HepG2 (cell line): Measurements from ENCODE around the gene NFKBIL1. TPM values are rescaled to one million over a fixed set of nuclear protein-coding genes. Genes with fewer than 3 reads are reported as not detected.

Experiments used
- ETV5 ChIP-seq: IDR thresholded peaks from 2 replicates; pipeline ENCODE4 v1.6.1; 2018; ENCODE audit warnings: missing biosample characterization, missing genetic modification reagents, inconsistent platforms, borderline replicate concordance
- EZH2 ChIP-seq: conservative IDR thresholded peaks from 2 replicates; pipeline ENCODE4 v1.6.1; 2012; ENCODE audit warnings: mild to moderate bottlenecking, low read depth, low read length, moderate library complexity
- HNRNPK ChIP-seq: fragments of 200-400 bp; formaldehyde crosslinking; IDR thresholded peaks from 2 replicates; pipeline ENCODE4 v1.6.1; 2018; ENCODE audit warnings: low read length, low read depth, moderate library complexity, mild to moderate bottlenecking; ENCODE audit not compliant: poor library complexity, severe bottlenecking
- SMAD3 ChIP-seq: sonication (generic); formaldehyde crosslinking; IDR thresholded peaks from 2 replicates; pipeline ENCODE4 v1.4.0; 2020; ENCODE audit warnings: missing genetic modification reagents
- SNAPC2 ChIP-seq: sonication (generic); formaldehyde crosslinking; IDR thresholded peaks from 2 replicates; pipeline ENCODE4 v1.8.1; 2022; ENCODE audit warnings: mild to moderate bottlenecking, missing genetic modification reagents
- SP4 ChIP-seq: sonication (generic); formaldehyde crosslinking; IDR thresholded peaks from 2 replicates; pipeline ENCODE4 v1.8.1; 2023; ENCODE audit warnings: mild to moderate bottlenecking, missing genetic modification reagents
- TSC22D2 ChIP-seq: sonication (generic); formaldehyde crosslinking; IDR thresholded peaks from 2 replicates; pipeline ENCODE4 v1.5.1; 2020; ENCODE audit warnings: missing genetic modification reagents, mild to moderate bottlenecking, borderline replicate concordance
- ZNF234 ChIP-seq: sonication (generic); formaldehyde crosslinking; conservative IDR thresholded peaks from 2 replicates; pipeline ENCODE4 v1.5.1; 2020; ENCODE audit warnings: mild to moderate bottlenecking, missing genetic modification reagents
- ZNF547 ChIP-seq: sonication (generic); formaldehyde crosslinking; IDR thresholded peaks from 2 replicates; pipeline ENCODE4 v1.5.1; 2020; ENCODE audit warnings: mild to moderate bottlenecking, missing genetic modification reagents
- ZNF615 ChIP-seq: sonication (generic); formaldehyde crosslinking; IDR thresholded peaks from 2 replicates; pipeline ENCODE4 v1.5.0; 2020; ENCODE audit warnings: mild to moderate bottlenecking, missing genetic modification reagents, borderline replicate concordance
- ZNF841 ChIP-seq: sonication (generic); formaldehyde crosslinking; IDR thresholded peaks from 2 replicates; pipeline ENCODE4 v1.8.1; 2023; ENCODE audit warnings: missing genetic modification reagents, borderline replicate concordance
- polyA plus RNA-seq, 8 experiments: library from polyadenylated mRNA; depleted of rRNA in 3 of 8; stranded (reverse) in 7 of 8; unstranded in 1 of 8; fragments of >200 nt; fragmentation: Illumina TruSeq in 4 of 8; extraction: Trizol in 4 of 8; gene quantifications; 2 replicates each; pipeline versions ENCODE4 v1.2.1 to v1.2.3, GENCODE V29; 2011 to 2016; ENCODE audit warnings: low read depth in 4 of 8, missing spikeins in 1 of 8, mixed read lengths in 1 of 8; ENCODE audit not compliant: insufficient read depth in 1 of 8
- total RNA-seq, 5 experiments: library from RNA; depleted of rRNA; stranded (reverse); fragments of >200 nt; fragmentation: Illumina TruSeq; extraction: Trizol; gene quantifications; 2 replicates each; pipeline ENCODE4 v1.2.3, GENCODE V29; 2016; ENCODE audit warnings: low read depth in 1 of 5
- TF ChIP-seq, protein P1 (sequence below): sonication (generic); formaldehyde crosslinking; IDR thresholded peaks from 2 replicates; pipeline ENCODE4 v1.4.0; 2020; ENCODE audit warnings: missing genetic modification reagents
- TF ChIP-seq, protein P2 (sequence below): sonication (generic); formaldehyde crosslinking; conservative IDR thresholded peaks from 2 replicates; pipeline ENCODE4 v1.8.0; 2022; ENCODE audit warnings: mild to moderate bottlenecking, moderate library complexity, missing genetic modification reagents
- TF ChIP-seq, protein P3 (sequence below): sonication (generic); formaldehyde crosslinking; IDR thresholded peaks from 2 replicates; pipeline ENCODE4 v1.5.1; 2020; ENCODE audit warnings: missing genetic modification reagents, mild to moderate bottlenecking, borderline replicate concordance
- TF ChIP-seq, protein P4 (sequence below): sonication (generic); formaldehyde crosslinking; IDR thresholded peaks from 2 replicates; pipeline ENCODE4 v1.4.0; 2020; ENCODE audit warnings: missing genetic modification reagents
- TF ChIP-seq, protein P5 (sequence below): sonication (generic); formaldehyde crosslinking; IDR thresholded peaks from 2 replicates; pipeline ENCODE4 v1.5.0; 2020; ENCODE audit warnings: mild to moderate bottlenecking, missing genetic modification reagents

Gene NFKBIL1
- total and polyA plus RNA-seq, 2 of the 13 experiments (the other 11 are each of a cell fraction or from before 2014, with no cell fraction given): 9.7 to 19.5 TPM

DNA sequence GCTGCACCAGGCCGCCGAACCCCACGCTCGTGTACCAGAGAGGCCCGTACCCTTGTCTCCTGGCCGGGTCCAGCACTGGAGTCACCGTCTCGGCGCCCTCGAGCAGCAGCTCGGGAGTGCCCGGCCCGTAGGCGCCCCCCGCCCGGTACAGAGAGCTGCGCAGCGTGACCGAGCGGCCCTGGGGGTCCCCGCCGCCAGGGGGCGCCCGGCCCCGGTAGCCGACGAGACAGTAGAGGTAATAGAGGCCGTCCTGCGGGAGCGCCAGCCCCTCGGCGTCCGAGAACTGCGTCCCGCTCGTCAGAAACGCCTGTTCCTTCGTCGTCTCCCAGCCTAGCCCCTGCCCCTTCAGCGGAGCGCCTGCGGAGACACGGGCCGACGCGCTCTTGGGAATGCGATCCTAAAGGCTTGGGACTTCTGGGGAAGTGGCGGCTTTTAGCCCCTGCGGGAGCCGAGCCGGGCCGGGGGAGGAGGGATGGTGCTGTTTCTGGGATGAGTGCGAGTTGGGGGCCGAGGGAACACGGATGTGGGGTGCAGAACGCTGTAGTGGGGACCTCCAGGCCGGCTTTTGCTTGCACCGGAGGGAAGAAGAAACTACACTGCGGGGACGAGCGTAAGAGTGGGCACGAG, 33.5 kb downstream of the NFKBIL1 start (continued):
- TF ChIP-seq, protein P1, sequence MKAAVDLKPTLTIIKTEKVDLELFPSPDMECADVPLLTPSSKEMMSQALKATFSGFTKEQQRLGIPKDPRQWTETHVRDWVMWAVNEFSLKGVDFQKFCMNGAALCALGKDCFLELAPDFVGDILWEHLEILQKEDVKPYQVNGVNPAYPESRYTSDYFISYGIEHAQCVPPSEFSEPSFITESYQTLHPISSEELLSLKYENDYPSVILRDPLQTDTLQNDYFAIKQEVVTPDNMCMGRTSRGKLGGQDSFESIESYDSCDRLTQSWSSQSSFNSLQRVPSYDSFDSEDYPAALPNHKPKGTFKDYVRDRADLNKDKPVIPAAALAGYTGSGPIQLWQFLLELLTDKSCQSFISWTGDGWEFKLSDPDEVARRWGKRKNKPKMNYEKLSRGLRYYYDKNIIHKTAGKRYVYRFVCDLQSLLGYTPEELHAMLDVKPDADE (CRISPR knock-in tag): no peak
- TF ChIP-seq, protein P2, sequence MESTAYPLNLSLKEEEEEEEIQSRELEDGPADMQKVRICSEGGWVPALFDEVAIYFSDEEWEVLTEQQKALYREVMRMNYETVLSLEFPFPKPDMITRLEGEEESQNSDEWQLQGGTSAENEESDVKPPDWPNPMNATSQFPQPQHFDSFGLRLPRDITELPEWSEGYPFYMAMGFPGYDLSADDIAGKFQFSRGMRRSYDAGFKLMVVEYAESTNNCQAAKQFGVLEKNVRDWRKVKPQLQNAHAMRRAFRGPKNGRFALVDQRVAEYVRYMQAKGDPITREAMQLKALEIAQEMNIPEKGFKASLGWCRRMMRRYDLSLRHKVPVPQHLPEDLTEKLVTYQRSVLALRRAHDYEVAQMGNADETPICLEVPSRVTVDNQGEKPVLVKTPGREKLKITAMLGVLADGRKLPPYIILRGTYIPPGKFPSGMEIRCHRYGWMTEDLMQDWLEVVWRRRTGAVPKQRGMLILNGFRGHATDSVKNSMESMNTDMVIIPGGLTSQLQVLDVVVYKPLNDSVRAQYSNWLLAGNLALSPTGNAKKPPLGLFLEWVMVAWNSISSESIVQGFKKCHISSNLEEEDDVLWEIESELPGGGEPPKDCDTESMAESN: peak; percentile 76; the same call in 1 of the 2 replicates
- TF ChIP-seq SP4 (no peak; the same call in 1 of the 2 replicates), ZNF841 (CRISPR knock-in tag) (0 out of 2 replicates have a peak, but pooled peaks have one; percentile 50), ZNF547 (CRISPR knock-in tag) (no peak; the same call in 1 of the 2 replicates), ETV5 (CRISPR knock-in tag) (no peak), TSC22D2 (CRISPR knock-in tag) (peak; percentile 38; the same call in 1 of the 2 replicates), ZNF234 (CRISPR knock-in tag) (no peak), EZH2 (no peak), HNRNPK (peak; percentile 38), SMAD3 (CRISPR knock-in tag) (no peak), SNAPC2 (CRISPR knock-in tag) (peak; percentile 90), ZNF615 (CRISPR knock-in tag) (no peak)
- TF ChIP-seq, protein P3, sequence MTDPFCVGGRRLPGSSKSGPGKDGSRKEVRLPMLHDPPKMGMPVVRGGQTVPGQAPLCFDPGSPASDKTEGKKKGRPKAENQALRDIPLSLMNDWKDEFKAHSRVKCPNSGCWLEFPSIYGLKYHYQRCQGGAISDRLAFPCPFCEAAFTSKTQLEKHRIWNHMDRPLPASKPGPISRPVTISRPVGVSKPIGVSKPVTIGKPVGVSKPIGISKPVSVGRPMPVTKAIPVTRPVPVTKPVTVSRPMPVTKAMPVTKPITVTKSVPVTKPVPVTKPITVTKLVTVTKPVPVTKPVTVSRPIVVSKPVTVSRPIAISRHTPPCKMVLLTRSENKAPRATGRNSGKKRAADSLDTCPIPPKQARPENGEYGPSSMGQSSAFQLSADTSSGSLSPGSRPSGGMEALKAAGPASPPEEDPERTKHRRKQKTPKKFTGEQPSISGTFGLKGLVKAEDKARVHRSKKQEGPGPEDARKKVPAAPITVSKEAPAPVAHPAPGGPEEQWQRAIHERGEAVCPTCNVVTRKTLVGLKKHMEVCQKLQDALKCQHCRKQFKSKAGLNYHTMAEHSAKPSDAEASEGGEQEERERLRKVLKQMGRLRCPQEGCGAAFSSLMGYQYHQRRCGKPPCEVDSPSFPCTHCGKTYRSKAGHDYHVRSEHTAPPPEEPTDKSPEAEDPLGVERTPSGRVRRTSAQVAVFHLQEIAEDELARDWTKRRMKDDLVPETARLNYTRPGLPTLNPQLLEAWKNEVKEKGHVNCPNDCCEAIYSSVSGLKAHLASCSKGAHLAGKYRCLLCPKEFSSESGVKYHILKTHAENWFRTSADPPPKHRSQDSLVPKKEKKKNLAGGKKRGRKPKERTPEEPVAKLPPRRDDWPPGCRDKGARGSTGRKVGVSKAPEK (CRISPR knock-in tag): no peak; the same call in 1 of the 2 replicates
- TF ChIP-seq, protein P4, sequence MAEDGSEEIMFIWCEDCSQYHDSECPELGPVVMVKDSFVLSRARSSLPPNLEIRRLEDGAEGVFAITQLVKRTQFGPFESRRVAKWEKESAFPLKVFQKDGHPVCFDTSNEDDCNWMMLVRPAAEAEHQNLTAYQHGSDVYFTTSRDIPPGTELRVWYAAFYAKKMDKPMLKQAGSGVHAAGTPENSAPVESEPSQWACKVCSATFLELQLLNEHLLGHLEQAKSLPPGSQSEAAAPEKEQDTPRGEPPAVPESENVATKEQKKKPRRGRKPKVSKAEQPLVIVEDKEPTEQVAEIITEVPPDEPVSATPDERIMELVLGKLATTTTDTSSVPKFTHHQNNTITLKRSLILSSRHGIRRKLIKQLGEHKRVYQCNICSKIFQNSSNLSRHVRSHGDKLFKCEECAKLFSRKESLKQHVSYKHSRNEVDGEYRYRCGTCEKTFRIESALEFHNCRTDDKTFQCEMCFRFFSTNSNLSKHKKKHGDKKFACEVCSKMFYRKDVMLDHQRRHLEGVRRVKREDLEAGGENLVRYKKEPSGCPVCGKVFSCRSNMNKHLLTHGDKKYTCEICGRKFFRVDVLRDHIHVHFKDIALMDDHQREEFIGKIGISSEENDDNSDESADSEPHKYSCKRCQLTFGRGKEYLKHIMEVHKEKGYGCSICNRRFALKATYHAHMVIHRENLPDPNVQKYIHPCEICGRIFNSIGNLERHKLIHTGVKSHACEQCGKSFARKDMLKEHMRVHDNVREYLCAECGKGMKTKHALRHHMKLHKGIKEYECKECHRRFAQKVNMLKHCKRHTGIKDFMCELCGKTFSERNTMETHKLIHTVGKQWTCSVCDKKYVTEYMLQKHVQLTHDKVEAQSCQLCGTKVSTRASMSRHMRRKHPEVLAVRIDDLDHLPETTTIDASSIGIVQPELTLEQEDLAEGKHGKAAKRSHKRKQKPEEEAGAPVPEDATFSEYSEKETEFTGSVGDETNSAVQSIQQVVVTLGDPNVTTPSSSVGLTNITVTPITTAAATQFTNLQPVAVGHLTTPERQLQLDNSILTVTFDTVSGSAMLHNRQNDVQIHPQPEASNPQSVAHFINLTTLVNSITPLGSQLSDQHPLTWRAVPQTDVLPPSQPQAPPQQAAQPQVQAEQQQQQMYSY (CRISPR knock-in tag): peak; percentile 24; the same call in 1 of the 2 replicates
- TF ChIP-seq, protein P5, sequence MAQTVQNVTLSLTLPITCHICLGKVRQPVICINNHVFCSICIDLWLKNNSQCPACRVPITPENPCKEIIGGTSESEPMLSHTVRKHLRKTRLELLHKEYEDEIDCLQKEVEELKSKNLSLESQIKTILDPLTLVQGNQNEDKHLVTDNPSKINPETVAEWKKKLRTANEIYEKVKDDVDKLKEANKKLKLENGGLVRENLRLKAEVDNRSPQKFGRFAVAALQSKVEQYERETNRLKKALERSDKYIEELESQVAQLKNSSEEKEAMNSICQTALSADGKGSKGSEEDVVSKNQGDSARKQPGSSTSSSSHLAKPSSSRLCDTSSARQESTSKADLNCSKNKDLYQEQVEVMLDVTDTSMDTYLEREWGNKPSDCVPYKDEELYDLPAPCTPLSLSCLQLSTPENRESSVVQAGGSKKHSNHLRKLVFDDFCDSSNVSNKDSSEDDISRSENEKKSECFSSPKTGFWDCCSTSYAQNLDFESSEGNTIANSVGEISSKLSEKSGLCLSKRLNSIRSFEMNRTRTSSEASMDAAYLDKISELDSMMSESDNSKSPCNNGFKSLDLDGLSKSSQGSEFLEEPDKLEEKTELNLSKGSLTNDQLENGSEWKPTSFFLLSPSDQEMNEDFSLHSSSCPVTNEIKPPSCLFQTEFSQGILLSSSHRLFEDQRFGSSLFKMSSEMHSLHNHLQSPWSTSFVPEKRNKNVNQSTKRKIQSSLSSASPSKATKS: no peak
